GM12878 (cell line): ENCODE results near the gene EIF5. TPM values are rescaled to one million over a fixed set of nuclear protein-coding genes. Genes with fewer than 3 reads are reported as not detected.

Experiments
- ATAC-seq: fragments of 200-7000 bp; cut with Tn5 transposase; 3 replicates; pipeline ENCODE4 v1.9.1; 2020; ENCODE audit warnings: mild to moderate bottlenecking, moderate library complexity
- BruUV-seq: library from RNA; stranded (reverse); fragments of 400-500 nt; replicated peaks from 2 replicates; lab custom pipeline; 2021; lab: Mats Ljungman, UMichigan
- CTCF ChIA-PET: fragments of 300-600 bp; sonication (Branson Sonifier 250); formaldehyde crosslinking; extraction: SDS; loops from one replicate; lab custom pipeline; 2021; ENCODE audit warnings: inconsistent platforms; lab: Yijun Ruan, JAX
- POLR2A ChIA-PET: fragments of 350-600 bp; formaldehyde crosslinking; extraction: SDS; loops from one replicate; lab custom pipeline; 2021; ENCODE audit warnings: inconsistent platforms; lab: Charles Lee
- RAD21 ChIA-PET: fragments of 300-600 bp; sonication (Branson Sonifier 250); formaldehyde crosslinking; loops from one replicate; lab custom pipeline; 2023; ENCODE audit warnings: antibody characterized with exemption; ENCODE audit not compliant: unreplicated experiment; lab: Charles Lee
- SMC1A ChIA-PET: fragments of 300-600 bp; sonication (Branson Sonifier 250); formaldehyde crosslinking; loops from one replicate; lab custom pipeline; 2023; ENCODE audit not compliant: unreplicated experiment, uncharacterized antibody; lab: Charles Lee
- DNase-seq: peaks from one replicate; pipeline ENCODE4 v3.0.0-alpha.2; 2011; ENCODE audit warnings: low read depth, low spot score
- FAIRE-seq: peaks from 3 replicates; lab custom pipeline; 2011; peaks lifted over from hg19 to GRCh38; lab: Jason Lieb, UNC
- H2AFZ ChIP-seq: 2 replicates; pipeline ENCODE4 v1.6.0; 2011; ENCODE audit warnings: low read depth, low read length, control low read depth; ENCODE audit not compliant: control insufficient read depth
- H3K27ac ChIP-seq: 2 replicates; pipeline ENCODE4 v1.5.1; 2011; ENCODE audit warnings: control low read depth; ENCODE audit not compliant: control insufficient read depth, insufficient read depth
- H3K27me3 ChIP-seq, 2 experiments: replicated peaks in 1 of 2; 2 replicates each; pipeline versions ENCODE4 v1.6.0 to v1.6.1; 2011; ENCODE audit warnings: low read length in 1 of 2; ENCODE audit not compliant: control insufficient read depth in 2 of 2, insufficient read depth in 2 of 2
- H3K36me3 ChIP-seq, 2 experiments: 2 replicates each; pipeline ENCODE4 v1.5.1; 2011; ENCODE audit warnings: low read length in 1 of 2; ENCODE audit not compliant: control insufficient read depth in 2 of 2, insufficient read depth in 2 of 2
- H3K4me1 ChIP-seq: 2 replicates; pipeline ENCODE4 v1.6.1; 2011; ENCODE audit warnings: mild to moderate bottlenecking, low read length, moderate library complexity, mixed read lengths; ENCODE audit not compliant: control insufficient read depth, insufficient read depth
- H3K4me2 ChIP-seq: 2 replicates; pipeline ENCODE4 v1.6.0; 2011; ENCODE audit warnings: control low read depth; ENCODE audit not compliant: control insufficient read depth, insufficient read depth
- H3K4me3 ChIP-seq: fragments of 200-600 bp; sonication (generic); 2 replicates; pipeline ENCODE4 v1.5.1; 2016
- H3K79me2 ChIP-seq: 2 replicates; pipeline ENCODE4 v1.6.0; 2011; ENCODE audit warnings: low read length; ENCODE audit not compliant: control insufficient read depth, insufficient read depth
- H3K9ac ChIP-seq: 2 replicates; pipeline ENCODE4 v1.8.0; 2011; ENCODE audit warnings: low read length, control low read depth, mixed read lengths; ENCODE audit not compliant: control insufficient read depth, insufficient read depth
- H3K9me3 ChIP-seq: replicated peaks from 3 replicates; pipeline ENCODE4 v1.5.1; 2011; ENCODE audit warnings: mild to moderate bottlenecking, low read length; ENCODE audit not compliant: control insufficient read depth, insufficient read depth
- H4K20me1 ChIP-seq: 2 replicates; pipeline ENCODE4 v1.6.0; 2011; ENCODE audit not compliant: control insufficient read depth, insufficient read depth
- CHD4 ChIP-seq: fragments of 200-600 bp; sonication (generic); IDR thresholded peaks from 2 replicates; pipeline ENCODE4 v1.6.1; 2016; ENCODE audit warnings: mild to moderate bottlenecking
- E2F8 ChIP-seq: fragments of 450-650 bp; IDR thresholded peaks from 2 replicates; pipeline ENCODE4 v1.6.1; 2018; ENCODE audit warnings: mild to moderate bottlenecking, low read depth, moderate library complexity; ENCODE audit not compliant: partially characterized antibody
- MTA2 ChIP-seq: fragments of 450-650 bp; IDR thresholded peaks from 2 replicates; pipeline ENCODE4 v1.6.1; 2016; ENCODE audit warnings: low read depth, mild to moderate bottlenecking, moderate library complexity
- RFX5 ChIP-seq: IDR thresholded peaks from 2 replicates; pipeline ENCODE4 v1.6.1; 2011; ENCODE audit warnings: low read depth, low read length, improper control_type of control experiment
- TCF7 ChIP-seq: IDR thresholded peaks from 2 replicates; pipeline ENCODE4 v1.6.1; 2014; ENCODE audit warnings: antibody characterized with exemption, borderline replicate concordance
- ZNF384 ChIP-seq: IDR thresholded peaks from 2 replicates; pipeline ENCODE4 v1.6.1; 2012; ENCODE audit warnings: low read depth, mild to moderate bottlenecking, low read length, improper control_type of control experiment, borderline replicate concordance
- WGBS: methylation state at CpG from one replicate; pipeline ENCODE4 v1.1.6; 2016; ENCODE audit warnings: low lambda C conversion rate; ENCODE audit not compliant: insufficient replicate concordance, insufficient coverage; ENCODE audit errors: missing lambda C conversion rate; 5-methylcytosine and 5-hydroxymethylcytosine counted together
- in situ Hi-C: fragments of 300-500 bp; cut with MboI; formaldehyde crosslinking; loops from 9 replicates; pipeline ENCODE4 v1.14.3; 2018; ENCODE audit warnings: mixed read lengths
- intact Hi-C: fragments of 100-400 bp; cut with micrococcal nuclease; formaldehyde crosslinking; loops from one replicate; pipeline ENCODE4 v1.14.2; 2022; ENCODE audit not compliant: unreplicated experiment
- polyA plus RNA-seq, 11 experiments: library from polyadenylated mRNA; depleted of rRNA in 4 of 11; unstranded in 6 of 11; stranded (reverse) in 5 of 11; fragments of >200 nt; fragmentation: Nextera tagmentation in 4 of 11; fragmentation: Illumina TruSeq in 1 of 11; extraction: Ambion mirVana in 4 of 11; extraction: Trizol in 1 of 11; gene quantifications; 1 replicate in 1 of 11; 2 replicates in 10 of 11; pipeline versions ENCODE4 v1.2.1 to v1.2.3, GENCODE V29; 2011 to 2016; ENCODE audit warnings: inconsistent platforms in 2 of 11, missing spikeins in 2 of 11, low read depth in 1 of 11
- total RNA-seq, 4 experiments: library from RNA; depleted of rRNA in 3 of 4; stranded (reverse); fragments of >200 nt in 3 of 4; fragmentation: Illumina TruSeq in 1 of 4; extraction: Trizol in 1 of 4; gene quantifications; 2 replicates each; pipeline versions ENCODE4 v1.2.1 to v1.2.3, GENCODE V29; 2013 to 2021
- TF ChIP-seq, protein P1 (sequence below): IDR thresholded peaks from 2 replicates; pipeline ENCODE4 v1.6.1; 2011; ENCODE audit warnings: borderline replicate concordance, low read depth, mild to moderate bottlenecking, moderate library complexity, low read length; ENCODE audit not compliant: insufficient read depth, poor library complexity, severe bottlenecking
- TF ChIP-seq, protein P2 (sequence below): fragments of 450-650 bp; IDR thresholded peaks from 2 replicates; pipeline ENCODE4 v1.6.1; 2016; ENCODE audit warnings: mild to moderate bottlenecking
- TF ChIP-seq, protein P3 (sequence below): fragments of 450-650 bp; IDR thresholded peaks from 2 replicates; pipeline ENCODE4 v1.6.1; 2017; ENCODE audit warnings: mild to moderate bottlenecking, low read depth, inconsistent platforms; ENCODE audit not compliant: poor library complexity, severe bottlenecking
- TF ChIP-seq, protein P4 (sequence below): IDR thresholded peaks from 2 replicates; pipeline ENCODE4 v1.6.1; 2012; ENCODE audit warnings: mild to moderate bottlenecking, low read depth, low read length

EIF5 gene
- total and polyA plus RNA-seq, 10 of the 15 experiments (the other 5 are each of a cell fraction or from before 2014, with no cell fraction given), result 51.2 to 360 (median 115) TPM

DNA sequence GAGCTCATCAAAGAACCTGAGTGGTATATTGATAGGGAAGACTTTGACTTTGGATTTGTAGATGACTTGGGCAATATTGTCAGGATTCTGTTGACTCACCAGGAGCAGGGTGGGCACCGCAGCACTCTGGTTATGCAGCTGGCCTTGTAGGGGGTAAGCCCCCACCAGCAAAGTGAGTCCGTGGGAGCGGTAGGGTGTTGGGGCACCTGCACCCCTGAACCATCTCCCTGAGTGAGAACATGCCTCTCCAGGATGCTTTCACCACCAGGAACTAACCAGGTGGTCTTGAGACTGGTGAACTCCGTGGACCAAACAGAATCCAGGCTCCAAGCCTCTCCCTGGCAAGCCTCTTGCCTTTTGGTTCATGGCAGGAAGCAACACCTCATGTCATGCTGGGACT, 44.0 kb upstream of the EIF5 start:
- RAD21 ChIA-PET, result interaction anchor here (0.6 to 1.8 kb wide), 3 partner anchors 40 to 215 kb away, joined by 3 to 6 read pairs (median 3); no protein-coding TSS in a partner anchor
- intact Hi-C loops, result loop anchor here (10.0 kb wide), 1 partner anchor 595 kb away; no protein-coding TSS in a partner anchor
- H3K79me2 ChIP-seq, result no peaks in the 10 kb centered on the region
- H3K36me3 ChIP-seq, result no peaks in the 10 kb centered on the region
- SMC1A ChIA-PET, result interaction anchor here (0.7 to 2.0 kb wide), 2 partner anchors 148 to 216 kb away, joined by 3 to 7 read pairs; no protein-coding TSS in a partner anchor
- no peak overlapping the region for H2AFZ ChIP-seq
- in situ Hi-C loops, result loop anchor here (5.0 kb wide), 1 partner anchor 213 kb away; no protein-coding TSS in a partner anchor
- FAIRE-seq (no peak), ATAC-seq (no peak), DNase-seq (no peak)
- POLR2A ChIA-PET, result interaction anchor here (0.6 kb wide), 1 partner anchor 13 kb away, joined by 6 read pairs; no protein-coding TSS in a partner anchor
- no peak overlapping the region for H3K4me2 ChIP-seq
- no TSS peak for BruUV-seq
- no peaks in the 10 kb centered on the region for H3K4me1 ChIP-seq
- no peak overlapping the region for H3K9ac ChIP-seq
- H3K27me3 ChIP-seq, result no peaks in the 10 kb centered on the region; a peak in 1 of 4 replicates
- H3K27ac ChIP-seq, result no peak overlapping the region
- WGBS, result 45% methylated on average over 4 of the region's 4 CpGs
- CTCF ChIA-PET, result interaction anchor here (0.7 to 6.2 kb wide), 5 partner anchors 13 to 596 kb away, joined by 3 to 77 read pairs (median 20); no protein-coding TSS in a partner anchor
- H4K20me1 ChIP-seq, result no peaks in the 10 kb centered on the region
- H3K9me3 ChIP-seq, result no peaks in the 10 kb centered on the region
- no peak overlapping the region for H3K4me3 ChIP-seq
- TF ChIP-seq CHD4 (no peak), RFX5 (no peak), ZNF384 (no peak), MTA2 (no peak), TCF7 (no peak), E2F8 (no peak)
- TF ChIP-seq, protein P1, sequence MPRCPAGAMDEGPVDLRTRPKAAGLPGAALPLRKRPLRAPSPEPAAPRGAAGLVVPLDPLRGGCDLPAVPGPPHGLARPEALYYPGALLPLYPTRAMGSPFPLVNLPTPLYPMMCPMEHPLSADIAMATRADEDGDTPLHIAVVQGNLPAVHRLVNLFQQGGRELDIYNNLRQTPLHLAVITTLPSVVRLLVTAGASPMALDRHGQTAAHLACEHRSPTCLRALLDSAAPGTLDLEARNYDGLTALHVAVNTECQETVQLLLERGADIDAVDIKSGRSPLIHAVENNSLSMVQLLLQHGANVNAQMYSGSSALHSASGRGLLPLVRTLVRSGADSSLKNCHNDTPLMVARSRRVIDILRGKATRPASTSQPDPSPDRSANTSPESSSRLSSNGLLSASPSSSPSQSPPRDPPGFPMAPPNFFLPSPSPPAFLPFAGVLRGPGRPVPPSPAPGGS, result no peak
- TF ChIP-seq, protein P2, sequence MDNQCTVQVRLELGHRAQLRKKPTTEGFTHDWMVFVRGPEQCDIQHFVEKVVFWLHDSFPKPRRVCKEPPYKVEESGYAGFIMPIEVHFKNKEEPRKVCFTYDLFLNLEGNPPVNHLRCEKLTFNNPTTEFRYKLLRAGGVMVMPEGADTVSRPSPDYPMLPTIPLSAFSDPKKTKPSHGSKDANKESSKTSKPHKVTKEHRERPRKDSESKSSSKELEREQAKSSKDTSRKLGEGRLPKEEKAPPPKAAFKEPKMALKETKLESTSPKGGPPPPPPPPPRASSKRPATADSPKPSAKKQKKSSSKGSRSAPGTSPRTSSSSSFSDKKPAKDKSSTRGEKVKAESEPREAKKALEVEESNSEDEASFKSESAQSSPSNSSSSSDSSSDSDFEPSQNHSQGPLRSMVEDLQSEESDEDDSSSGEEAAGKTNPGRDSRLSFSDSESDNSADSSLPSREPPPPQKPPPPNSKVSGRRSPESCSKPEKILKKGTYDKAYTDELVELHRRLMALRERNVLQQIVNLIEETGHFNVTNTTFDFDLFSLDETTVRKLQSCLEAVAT, result no peak
- TF ChIP-seq, protein P3, sequence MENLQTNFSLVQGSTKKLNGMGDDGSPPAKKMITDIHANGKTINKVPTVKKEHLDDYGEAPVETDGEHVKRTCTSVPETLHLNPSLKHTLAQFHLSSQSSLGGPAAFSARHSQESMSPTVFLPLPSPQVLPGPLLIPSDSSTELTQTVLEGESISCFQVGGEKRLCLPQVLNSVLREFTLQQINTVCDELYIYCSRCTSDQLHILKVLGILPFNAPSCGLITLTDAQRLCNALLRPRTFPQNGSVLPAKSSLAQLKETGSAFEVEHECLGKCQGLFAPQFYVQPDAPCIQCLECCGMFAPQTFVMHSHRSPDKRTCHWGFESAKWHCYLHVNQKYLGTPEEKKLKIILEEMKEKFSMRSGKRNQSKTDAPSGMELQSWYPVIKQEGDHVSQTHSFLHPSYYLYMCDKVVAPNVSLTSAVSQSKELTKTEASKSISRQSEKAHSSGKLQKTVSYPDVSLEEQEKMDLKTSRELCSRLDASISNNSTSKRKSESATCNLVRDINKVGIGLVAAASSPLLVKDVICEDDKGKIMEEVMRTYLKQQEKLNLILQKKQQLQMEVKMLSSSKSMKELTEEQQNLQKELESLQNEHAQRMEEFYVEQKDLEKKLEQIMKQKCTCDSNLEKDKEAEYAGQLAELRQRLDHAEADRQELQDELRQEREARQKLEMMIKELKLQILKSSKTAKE, result no peak
- TF ChIP-seq, protein P4, sequence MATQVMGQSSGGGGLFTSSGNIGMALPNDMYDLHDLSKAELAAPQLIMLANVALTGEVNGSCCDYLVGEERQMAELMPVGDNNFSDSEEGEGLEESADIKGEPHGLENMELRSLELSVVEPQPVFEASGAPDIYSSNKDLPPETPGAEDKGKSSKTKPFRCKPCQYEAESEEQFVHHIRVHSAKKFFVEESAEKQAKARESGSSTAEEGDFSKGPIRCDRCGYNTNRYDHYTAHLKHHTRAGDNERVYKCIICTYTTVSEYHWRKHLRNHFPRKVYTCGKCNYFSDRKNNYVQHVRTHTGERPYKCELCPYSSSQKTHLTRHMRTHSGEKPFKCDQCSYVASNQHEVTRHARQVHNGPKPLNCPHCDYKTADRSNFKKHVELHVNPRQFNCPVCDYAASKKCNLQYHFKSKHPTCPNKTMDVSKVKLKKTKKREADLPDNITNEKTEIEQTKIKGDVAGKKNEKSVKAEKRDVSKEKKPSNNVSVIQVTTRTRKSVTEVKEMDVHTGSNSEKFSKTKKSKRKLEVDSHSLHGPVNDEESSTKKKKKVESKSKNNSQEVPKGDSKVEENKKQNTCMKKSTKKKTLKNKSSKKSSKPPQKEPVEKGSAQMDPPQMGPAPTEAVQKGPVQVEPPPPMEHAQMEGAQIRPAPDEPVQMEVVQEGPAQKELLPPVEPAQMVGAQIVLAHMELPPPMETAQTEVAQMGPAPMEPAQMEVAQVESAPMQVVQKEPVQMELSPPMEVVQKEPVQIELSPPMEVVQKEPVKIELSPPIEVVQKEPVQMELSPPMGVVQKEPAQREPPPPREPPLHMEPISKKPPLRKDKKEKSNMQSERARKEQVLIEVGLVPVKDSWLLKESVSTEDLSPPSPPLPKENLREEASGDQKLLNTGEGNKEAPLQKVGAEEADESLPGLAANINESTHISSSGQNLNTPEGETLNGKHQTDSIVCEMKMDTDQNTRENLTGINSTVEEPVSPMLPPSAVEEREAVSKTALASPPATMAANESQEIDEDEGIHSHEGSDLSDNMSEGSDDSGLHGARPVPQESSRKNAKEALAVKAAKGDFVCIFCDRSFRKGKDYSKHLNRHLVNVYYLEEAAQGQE, result no peak
